PFSK-1 (cell line): Measurements from ENCODE around the gene SLCO2B1.

ENCODE experiments used
- FOXP2 ChIP-seq: optimal IDR thresholded peaks from 2 replicates; pipeline ENCODE3; 2011; ENCODE audit warnings: borderline replicate concordance, control low read depth, inconsistent platforms; ENCODE audit not compliant: insufficient read depth; ENCODE audit errors: extremely low read length, extremely low read depth
- POLR2AphosphoS5 ChIP-seq: IDR thresholded peaks from 2 replicates; pipeline ENCODE4 v1.6.1; 2012; ENCODE audit warnings: low read depth, mild to moderate bottlenecking, control low read depth, low read length, moderate library complexity
- REST ChIP-seq, 2 experiments: IDR thresholded peaks; 2 replicates each; pipeline versions ENCODE4 v1.6.1 to v1.8.0; 2011 to 2012; ENCODE audit warnings: low read depth in 2 of 2, low read length in 2 of 2, control low read depth in 1 of 2, inconsistent platforms in 1 of 2, mild to moderate bottlenecking in 1 of 2, moderate library complexity in 1 of 2; ENCODE audit not compliant: insufficient read depth in 1 of 2
- SIN3A ChIP-seq: IDR thresholded peaks from 2 replicates; pipeline ENCODE4 v1.6.1; 2012; ENCODE audit warnings: mild to moderate bottlenecking, low read length, moderate library complexity, borderline replicate concordance; ENCODE audit not compliant: insufficient read depth
- TAF1 ChIP-seq: IDR thresholded peaks from 2 replicates; pipeline ENCODE4 v1.6.1; 2012; ENCODE audit warnings: low read length, control low read depth, borderline replicate concordance; ENCODE audit not compliant: insufficient read depth

SLCO2B1 gene

DNA sequence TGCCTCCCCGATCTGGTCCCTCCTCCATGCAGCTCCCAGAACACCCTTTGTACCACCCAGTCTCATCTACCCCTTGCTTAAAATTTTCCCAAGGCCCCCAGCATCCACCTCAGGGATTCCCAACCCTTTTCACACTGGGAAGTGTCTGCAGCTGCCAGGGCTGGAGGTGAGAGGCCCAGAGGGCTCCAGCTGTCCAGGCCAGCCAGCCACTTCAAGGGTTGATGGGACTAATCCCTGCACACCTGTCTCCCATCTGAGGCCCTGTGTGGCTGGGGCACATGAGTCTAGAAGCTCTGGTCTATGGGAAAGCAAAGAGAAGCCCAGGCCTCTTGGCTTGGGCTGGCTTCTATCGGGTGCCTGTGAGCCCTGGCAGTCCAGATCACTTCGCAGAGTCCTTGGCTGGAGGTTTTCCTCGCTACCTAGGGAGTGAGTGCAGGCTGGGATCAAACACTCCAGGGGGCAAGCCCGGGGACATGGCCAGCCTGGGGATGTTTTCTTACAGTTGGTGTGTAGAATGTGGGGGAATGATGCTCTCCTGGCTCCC is 48.6 kb downstream of the SLCO2B1 start:
- TF ChIP-seq REST (IDR thresholded peaks at IDR 0.05; ENCODE audit: insufficient read depth in 1 of 2, low read depth in 2 of 2, low read length in 2 of 2) (no peak), SIN3A (no peak), POLR2AphosphoS5 (no peak), FOXP2 (no peak), TAF1 (no peak)

DNA sequence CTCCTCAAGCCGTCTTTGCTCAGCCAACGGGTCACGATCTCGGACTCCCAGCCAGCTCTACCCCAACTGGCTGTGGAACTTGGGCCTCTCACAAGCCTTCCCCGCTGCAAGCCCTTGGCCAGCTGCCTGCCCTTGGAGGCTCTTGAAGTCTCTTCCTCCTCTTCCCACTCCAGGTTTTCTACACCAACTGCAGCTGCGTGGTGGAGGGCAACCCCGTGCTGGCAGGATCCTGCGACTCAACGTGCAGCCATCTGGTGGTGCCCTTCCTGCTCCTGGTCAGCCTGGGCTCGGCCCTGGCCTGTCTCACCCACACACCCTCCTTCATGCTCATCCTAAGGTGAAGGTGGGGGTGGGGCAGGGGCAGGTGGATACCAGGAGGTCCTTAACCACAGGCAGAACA is 49.1 kb downstream of the SLCO2B1 start:
- TF ChIP-seq TAF1 (no peak), POLR2AphosphoS5 (no peak), FOXP2 (no peak), SIN3A (no peak), REST (IDR thresholded peaks at IDR 0.05; ENCODE audit: insufficient read depth in 1 of 2, low read depth in 2 of 2, low read length in 2 of 2) (no peak)

GRCh38 chr11:75200531-75200930 is 49.6 kb downstream of the SLCO2B1 start:
- TF ChIP-seq TAF1: no peak

DNA sequence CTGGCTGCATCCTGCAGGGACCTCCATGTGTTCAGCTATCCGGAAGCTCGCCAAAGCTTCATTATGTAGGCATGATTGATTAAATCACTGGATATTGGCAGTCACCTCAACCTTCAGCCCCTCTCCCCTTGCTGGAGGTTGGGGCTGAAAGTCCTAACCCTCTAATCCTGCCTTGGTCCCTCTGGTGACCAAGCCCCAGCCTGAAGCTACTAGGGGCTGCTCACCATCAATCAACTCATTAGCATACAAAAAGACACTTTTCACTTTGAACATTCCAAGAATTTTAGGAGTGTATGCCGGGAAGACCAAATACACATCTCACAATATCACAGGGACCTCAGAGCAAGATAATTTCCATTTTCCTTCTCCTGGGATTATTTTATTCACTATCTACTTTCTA is 50.9 kb downstream of the SLCO2B1 start:
- TF ChIP-seq SIN3A: no peak
- TF ChIP-seq TAF1: no peak
- no peak for TF ChIP-seq POLR2AphosphoS5
- TF ChIP-seq REST (IDR thresholded peaks at IDR 0.05; ENCODE audit: insufficient read depth in 1 of 2, low read depth in 2 of 2, low read length in 2 of 2): no peak
- no peak for TF ChIP-seq FOXP2

- TF ChIP-seq FOXP2: no peak
- no peak for TF ChIP-seq REST (IDR thresholded peaks at IDR 0.05; ENCODE audit: insufficient read depth in 1 of 2, low read depth in 2 of 2, low read length in 2 of 2)
- no peak for TF ChIP-seq POLR2AphosphoS5
- no peak for TF ChIP-seq TAF1
- TF ChIP-seq SIN3A: no peak
Measured at GRCh38 chr11:75202195-75202594, 51.3 kb downstream of the SLCO2B1 start.
